Breast epithelium (tissue), 3 donors: ENCODE results near the gene RAMP3.

Source experiments
- POLR2A ChIP-seq: fragments of 450-650 bp; IDR thresholded peaks from one replicate; pipeline ENCODE4 v1.6.1; 2016; ENCODE audit warnings: antibody characterized with exemption, mild to moderate bottlenecking, moderate library complexity
- TF ChIP-seq, protein P1 (sequence below), 3 donors: fragments of 450-650 bp; IDR thresholded peaks; one replicate each; pipeline ENCODE4 v1.5.1; 2016 to 2017; ENCODE audit warnings: antibody characterized with exemption in 3 of 3, mild to moderate bottlenecking in 3 of 3, moderate library complexity in 3 of 3

- TF ChIP-seq, protein P1, sequence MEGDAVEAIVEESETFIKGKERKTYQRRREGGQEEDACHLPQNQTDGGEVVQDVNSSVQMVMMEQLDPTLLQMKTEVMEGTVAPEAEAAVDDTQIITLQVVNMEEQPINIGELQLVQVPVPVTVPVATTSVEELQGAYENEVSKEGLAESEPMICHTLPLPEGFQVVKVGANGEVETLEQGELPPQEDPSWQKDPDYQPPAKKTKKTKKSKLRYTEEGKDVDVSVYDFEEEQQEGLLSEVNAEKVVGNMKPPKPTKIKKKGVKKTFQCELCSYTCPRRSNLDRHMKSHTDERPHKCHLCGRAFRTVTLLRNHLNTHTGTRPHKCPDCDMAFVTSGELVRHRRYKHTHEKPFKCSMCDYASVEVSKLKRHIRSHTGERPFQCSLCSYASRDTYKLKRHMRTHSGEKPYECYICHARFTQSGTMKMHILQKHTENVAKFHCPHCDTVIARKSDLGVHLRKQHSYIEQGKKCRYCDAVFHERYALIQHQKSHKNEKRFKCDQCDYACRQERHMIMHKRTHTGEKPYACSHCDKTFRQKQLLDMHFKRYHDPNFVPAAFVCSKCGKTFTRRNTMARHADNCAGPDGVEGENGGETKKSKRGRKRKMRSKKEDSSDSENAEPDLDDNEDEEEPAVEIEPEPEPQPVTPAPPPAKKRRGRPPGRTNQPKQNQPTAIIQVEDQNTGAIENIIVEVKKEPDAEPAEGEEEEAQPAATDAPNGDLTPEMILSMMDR (IDR thresholded peaks at IDR 0.05): no peak
- no peak for TF ChIP-seq POLR2A
These were observed 28.3 kb upstream of the RAMP3 start for GRCh38 chr7:45129181-45129800.
